LNCAP (cell line): Measurements from ENCODE around the gene NLGN1.

Source experiments
- CTCF ChIP-seq: fragments of 450-650 bp; IDR thresholded peaks from 2 replicates; pipeline ENCODE4 v1.5.1; 2017; ENCODE audit warnings: mild to moderate bottlenecking

Gene NLGN1

GRCh38 chr3:173983343-173983742 is 585.8 kb downstream of the NLGN1 start:
- no peak for TF ChIP-seq CTCF

- TF ChIP-seq CTCF = no peak
Observed at GRCh38 chr3:173986861-173987410, 589.4 kb downstream of the NLGN1 start.

GRCh38 chr3:173988909-173989308 is 591.4 kb downstream of the NLGN1 start:
- no peak for TF ChIP-seq CTCF

GRCh38 chr3:173992416-173992815 is 594.9 kb downstream of the NLGN1 start:
- no peak for TF ChIP-seq CTCF

- peak; percentile 76 for TF ChIP-seq CTCF
Observed at GRCh38 chr3:173993299-173993698, 595.8 kb downstream of the NLGN1 start.

- TF ChIP-seq CTCF = no peak
Observed at GRCh38 chr3:174000675-174001074, 603.1 kb downstream of the NLGN1 start.

- no peak for TF ChIP-seq CTCF
Observed at GRCh38 chr3:174002543-174002942, 605.0 kb downstream of the NLGN1 start.

DNA sequence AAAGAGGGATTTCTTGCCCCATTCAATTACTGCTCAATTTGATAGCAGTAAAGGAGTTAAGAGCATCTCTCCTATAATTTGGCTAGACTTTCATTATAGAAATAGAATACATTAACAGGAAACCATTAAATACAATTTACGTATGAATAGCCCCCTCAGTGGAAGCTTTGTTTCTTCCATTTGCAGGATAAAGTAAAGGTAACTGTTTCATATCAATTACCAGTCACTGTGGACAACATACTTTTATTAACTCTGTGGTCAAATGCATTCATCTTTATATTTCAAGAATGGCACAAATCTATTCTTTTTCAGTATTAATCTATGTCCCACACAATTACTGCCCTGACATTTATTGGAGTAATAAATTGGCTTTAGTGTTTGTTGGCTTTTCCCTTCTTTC is 613.4 kb downstream of the NLGN1 start:
- TF ChIP-seq CTCF = no peak
